ENCODE data around the gene COPS3. TPM values are rescaled to one million over a fixed set of nuclear protein-coding genes. Genes with fewer than 3 reads are reported as not detected.
A peak's percentile ranks its signal among the peaks of the same experiment; 100 is the strongest.

The COPS3 gene
- total and polyA plus RNA-seq, 2 of the 8 experiments (the other 6 are each of a cell fraction or from before 2014, with no cell fraction given), result 82.9 to 110 TPM

- Histone ChIP-seq H2AFZ (ENCODE audit: low read length) (no peak overlapping the region), H4K5ac (ENCODE audit: insufficient read length, low read depth, low read length) (no peak overlapping the region), H2BK20ac (ENCODE audit: low read length) (no peak overlapping the region), H3K9ac (replicated peaks in 1 of 4; ENCODE audit: extremely low read depth in 1 of 4, low read depth in 3 of 4, low read length in 3 of 4) (peak overlapping the region in 1 of 4 experiments; percentile 58; a peak in 1 of 7 replicates), H3K4me3 (ENCODE audit: extremely low read depth in 1 of 4, insufficient read depth in 2 of 4, low read depth in 3 of 4, low read length in 4 of 4) (peak overlapping the region; percentile 61 to 75 (median 69)), H3K27me3 (replicated peaks in 1 of 4; ENCODE audit: control insufficient read depth in 3 of 4, extremely low read depth in 1 of 4, insufficient read depth in 3 of 4, low read length in 3 of 4) (peaks cover 0 to 10% (median 8%) of the 10 kb centered on the region in 4 experiments; a peak in 5 of 7 replicates), H3K18ac (ENCODE audit: extremely low read depth, low read length) (no peak overlapping the region), H4K20me1 (replicated peaks in 1 of 2; ENCODE audit: control insufficient read depth in 1 of 2, insufficient read depth in 2 of 2, low read length in 2 of 2) (no peaks in the 10 kb centered on the region), H2BK5ac (ENCODE audit: low read depth, low read length) (no peak overlapping the region), H3K23me2 (ENCODE audit: low read depth, low read length) (peaks cover 11% of the 10 kb centered on the region), H3K27ac (ENCODE audit: low read depth, low read length) (no peak overlapping the region), H3K4me2 (ENCODE audit: insufficient read depth in 1 of 2, low read depth in 2 of 2, low read length in 2 of 2) (peak overlapping the region; percentile 96 to 99), H4K91ac (replicated peaks; ENCODE audit: insufficient read length, low read length) (no peak overlapping the region), H3K79me1 (ENCODE audit: low read depth, low read length) (no peaks in the 10 kb centered on the region), H4K8ac (ENCODE audit: extremely low read depth, insufficient read depth, low read length) (peak overlapping the region; percentile 41), H3K4me1 (replicated peaks in 1 of 4; ENCODE audit: control insufficient read depth in 3 of 4, insufficient read depth in 4 of 4, low read length in 3 of 4) (peaks cover 0 to 6% (median under 1%) of the 10 kb centered on the region in 4 experiments; a peak in 4 of 7 replicates), H2AK5ac (ENCODE audit: low read depth, low read length) (no peak overlapping the region), H3K14ac (ENCODE audit: insufficient read length) (no peak overlapping the region), H3K79me2 (ENCODE audit: control insufficient read depth in 1 of 2, insufficient read depth in 2 of 2, low read length in 2 of 2) (no peaks in the 10 kb centered on the region), H2BK12ac (ENCODE audit: low read depth, low read length) (no peak overlapping the region), H2BK120ac (replicated peaks; ENCODE audit: low read depth, low read length) (no peak overlapping the region), H3K4ac (replicated peaks; ENCODE audit: insufficient read length, low read depth, low read length) (no peak overlapping the region), H2BK15ac (ENCODE audit: low read length) (no peak overlapping the region), H3K9me3 (ENCODE audit: insufficient read depth in 2 of 2, low read depth in 1 of 2, low read length in 1 of 2) (no peaks in the 10 kb centered on the region), H3K23ac (ENCODE audit: insufficient read length) (no peak overlapping the region), H3K36me3 (ENCODE audit: control insufficient read depth in 2 of 4, insufficient read depth in 4 of 4, low read length in 3 of 4) (no peaks in the 10 kb centered on the region), H3K56ac (replicated peaks; ENCODE audit: insufficient read length, low read depth, low read length) (no peak overlapping the region)
- TF ChIP-seq KDM1A (IDR thresholded peaks at IDR 0.05; ENCODE audit: borderline replicate concordance, low read length) (peak; percentile 70; the same call in 1 of the 2 replicates), HDAC6 (IDR thresholded peaks at IDR 0.05; ENCODE audit: low read depth, low read length) (no peak)
- WGBS, 2 experiments (ENCODE audit: extremely low coverage in 1 of 2, insufficient coverage in 1 of 2, insufficient read length in 1 of 2, insufficient replicate concordance in 2 of 2, low coverage in 1 of 2, low lambda C conversion rate in 2 of 2, missing lambda C conversion rate in 1 of 2), result 32% methylated on average over 17 of the region's 21 CpGs; no CpG with 5 or more reads in 1 of the 2 experiments
- DNase-seq (ENCODE audit: low read depth in 1 of 2, low spot score in 2 of 2) (no peak), FAIRE-seq (no peak)
- ChIA-PET CTCF (ENCODE audit: partially characterized antibody) (interaction anchor here (0.8 to 1.4 kb wide), 4 partner anchors 9 to 37 kb away, joined by 3 to 7 read pairs (median 5); no protein-coding TSS in a partner anchor), POLR2A (ENCODE audit: partially characterized antibody) (interaction anchor here (0.6 kb wide), 1 partner anchor 11 kb away, joined by 3 read pairs; no protein-coding TSS in a partner anchor)
Measured at GRCh38 chr17:17303847-17304490, 22.9 kb upstream of the COPS3 start.
